ENCODE results near the gene DZIP1. TPM values are rescaled to one million over a fixed set of nuclear protein-coding genes. Genes with fewer than 3 reads are reported as not detected.
"Not testable (repeated sequence)": the region's sequence is repeated elsewhere in the genome, so short reads cannot be mapped to it uniquely, and the experiment has no call there.

Gene DZIP1
- polyA plus RNA-seq, 2 of the 4 experiments (the other 2 are of a cell fraction) = 11.5 to 17.1 TPM

DNA sequence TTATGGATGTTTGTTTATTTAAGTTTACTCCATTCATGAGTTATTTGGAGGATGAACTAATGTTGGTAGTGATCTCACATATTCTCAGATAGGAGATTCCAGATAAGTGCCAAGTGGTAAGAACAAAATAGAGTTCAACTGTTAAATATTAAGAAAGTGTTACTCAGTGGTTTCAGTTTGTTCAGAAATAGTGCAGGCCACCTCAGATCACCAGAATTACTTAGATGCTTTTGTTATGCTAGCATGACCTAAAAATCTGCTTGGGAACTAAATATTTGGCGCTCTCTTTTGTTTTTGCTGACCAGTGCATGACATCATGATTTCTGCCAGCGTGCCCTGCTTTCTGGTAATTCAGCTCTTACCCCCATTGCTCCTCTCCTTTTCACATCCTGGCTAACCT is 76.4 kb downstream of the DZIP1 start:
- CTCF ChIA-PET = no interaction called here
- ATAC-seq = no peak
- POLR2A ChIA-PET = no interaction called here

DNA sequence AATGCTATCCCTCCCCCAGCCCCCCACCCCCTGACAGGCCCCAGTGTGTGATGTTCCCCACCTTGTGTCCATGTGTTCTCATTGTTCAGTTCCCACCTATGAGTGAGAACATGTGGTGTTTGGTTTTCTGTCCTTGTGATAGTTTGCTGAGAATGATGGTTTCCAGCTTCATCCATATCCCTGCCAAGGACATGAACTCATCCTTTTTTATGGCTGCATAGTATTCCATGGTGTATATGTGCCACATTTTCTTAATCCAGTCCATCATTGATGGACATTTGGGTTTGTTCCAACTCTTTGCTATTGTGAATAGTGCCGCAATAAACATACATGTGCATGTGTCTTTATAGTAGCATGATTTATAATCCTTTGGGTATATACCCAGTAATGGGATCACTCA is 78.7 kb downstream of the DZIP1 start:
- ATAC-seq; DNase-seq (ENCODE audit: low read depth in 1 of 2, low spot score in 1 of 2); H3K27ac ChIP-seq; H3K9me3 ChIP-seq; POLR2A ChIA-PET; H3K4me3 ChIP-seq; H3K4me2 ChIP-seq; FAIRE-seq; H3K4me1 ChIP-seq: not testable (repeated sequence)
- WGBS (ENCODE audit: missing lambda C conversion rate) = 95% methylated on average over 1 of the region's 1 CpG
- CTCF ChIA-PET = interaction anchor here (3.5 kb wide), 1 partner anchor 29 kb away, joined by 22 read pairs; no protein-coding TSS in a partner anchor

More for the DNA sequence above, 76.4 kb downstream of the DZIP1 start:
- DNase-seq (ENCODE audit: low read depth in 1 of 2, low spot score in 1 of 2) = no peak
- Histone ChIP-seq H3K4me2 (no peak overlapping the region), H3K9me3 (no peaks in the 10 kb centered on the region), H3K4me1 (peaks cover 8% of the 10 kb centered on the region; the same call in 2 of the 3 replicates), H3K4me3 (no peak overlapping the region), H3K27ac (no peak overlapping the region)
- TF ChIP-seq, protein P1, sequence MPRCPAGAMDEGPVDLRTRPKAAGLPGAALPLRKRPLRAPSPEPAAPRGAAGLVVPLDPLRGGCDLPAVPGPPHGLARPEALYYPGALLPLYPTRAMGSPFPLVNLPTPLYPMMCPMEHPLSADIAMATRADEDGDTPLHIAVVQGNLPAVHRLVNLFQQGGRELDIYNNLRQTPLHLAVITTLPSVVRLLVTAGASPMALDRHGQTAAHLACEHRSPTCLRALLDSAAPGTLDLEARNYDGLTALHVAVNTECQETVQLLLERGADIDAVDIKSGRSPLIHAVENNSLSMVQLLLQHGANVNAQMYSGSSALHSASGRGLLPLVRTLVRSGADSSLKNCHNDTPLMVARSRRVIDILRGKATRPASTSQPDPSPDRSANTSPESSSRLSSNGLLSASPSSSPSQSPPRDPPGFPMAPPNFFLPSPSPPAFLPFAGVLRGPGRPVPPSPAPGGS (IDR thresholded peaks at IDR 0.05) = no peak
- TF ChIP-seq SREBF2 (IDR thresholded peaks at IDR 0.05) (no peak), KDM1A (IDR thresholded peaks at IDR 0.05; ENCODE audit: low read depth) (no peak), RCOR1 (IDR thresholded peaks at IDR 0.05; ENCODE audit: low read depth, low read length) (no peak)
- no peak for FAIRE-seq
- WGBS (ENCODE audit: missing lambda C conversion rate) = 83% methylated on average over 2 of the region's 2 CpGs

DNA sequence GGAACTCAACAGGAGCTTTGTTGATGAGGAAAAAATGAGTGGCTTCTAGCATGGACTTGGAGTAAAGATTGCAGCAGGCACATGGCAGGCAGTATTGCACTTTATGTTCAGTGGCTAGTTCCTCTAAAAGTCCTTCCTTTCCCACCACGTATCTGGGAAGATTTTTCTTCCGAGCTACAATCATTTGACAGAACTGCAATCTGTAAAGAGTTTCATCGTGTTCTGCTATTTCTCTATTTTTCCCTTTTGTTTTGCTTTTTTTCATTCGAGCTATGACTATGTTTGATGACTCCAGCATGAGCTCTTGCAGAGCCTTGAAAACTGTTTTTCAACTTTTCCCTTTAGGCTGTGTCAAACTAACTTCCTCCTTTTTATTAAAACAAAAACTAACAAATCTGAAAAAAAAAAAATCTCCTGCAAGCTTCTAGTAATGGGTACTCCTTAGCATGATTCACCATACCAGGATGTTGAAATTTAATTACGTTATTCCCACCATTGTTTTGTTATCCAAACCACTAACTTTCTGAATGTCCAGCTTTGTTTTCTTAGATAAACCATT is 79.7 kb downstream of the DZIP1 start:
- Histone ChIP-seq H3K9me3 (no peaks in the 10 kb centered on the region), H3K4me1 (peaks cover 5% of the 10 kb centered on the region; the same call in 2 of the 3 replicates), H3K4me2 (peak overlapping the region; percentile 28; the same call in 1 of the 3 replicates), H3K27ac (no peak overlapping the region), H3K4me3 (no peak overlapping the region)
- TF ChIP-seq RARB (CRISPR knock-in tag; IDR thresholded peaks at IDR 0.05) (no peak), RNF2 (IDR thresholded peaks at IDR 0.05; ENCODE audit: borderline replicate concordance, low read depth) (no peak), TP53 (CRISPR knock-in tag; IDR thresholded peaks at IDR 0.05) (no peak), POLR2AphosphoS2 (conservative IDR thresholded peaks at IDR 0.05; ENCODE audit: low read length) (no peak), RAD21 (conservative IDR thresholded peaks at IDR 0.05 in 1 of 2, IDR thresholded peaks at IDR 0.05 in 1 of 2) (no peak), CBX2 (IDR thresholded peaks at IDR 0.05; ENCODE audit: borderline replicate concordance, low read depth) (no peak), RCOR1 (IDR thresholded peaks at IDR 0.05; ENCODE audit: low read depth, low read length) (no peak), JUN (IDR thresholded peaks at IDR 0.05) (no peak), TFCP2L1 (CRISPR knock-in tag; IDR thresholded peaks at IDR 0.05) (no peak), BHLHE40 (IDR thresholded peaks at IDR 0.05; ENCODE audit: low read depth, low read length) (no peak), ZC3H11A (IDR thresholded peaks at IDR 0.05) (no peak), ZNF302 (CRISPR knock-in tag; IDR thresholded peaks at IDR 0.05) (no peak), HOXB5 (CRISPR knock-in tag; IDR thresholded peaks at IDR 0.05) (no peak)
- TF ChIP-seq, protein P2, sequence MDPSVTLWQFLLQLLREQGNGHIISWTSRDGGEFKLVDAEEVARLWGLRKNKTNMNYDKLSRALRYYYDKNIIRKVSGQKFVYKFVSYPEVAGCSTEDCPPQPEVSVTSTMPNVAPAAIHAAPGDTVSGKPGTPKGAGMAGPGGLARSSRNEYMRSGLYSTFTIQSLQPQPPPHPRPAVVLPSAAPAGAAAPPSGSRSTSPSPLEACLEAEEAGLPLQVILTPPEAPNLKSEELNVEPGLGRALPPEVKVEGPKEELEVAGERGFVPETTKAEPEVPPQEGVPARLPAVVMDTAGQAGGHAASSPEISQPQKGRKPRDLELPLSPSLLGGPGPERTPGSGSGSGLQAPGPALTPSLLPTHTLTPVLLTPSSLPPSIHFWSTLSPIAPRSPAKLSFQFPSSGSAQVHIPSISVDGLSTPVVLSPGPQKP (IDR thresholded peaks at IDR 0.05; ENCODE audit: low read depth, low read length) = no peak
- TF ChIP-seq, protein P3, sequence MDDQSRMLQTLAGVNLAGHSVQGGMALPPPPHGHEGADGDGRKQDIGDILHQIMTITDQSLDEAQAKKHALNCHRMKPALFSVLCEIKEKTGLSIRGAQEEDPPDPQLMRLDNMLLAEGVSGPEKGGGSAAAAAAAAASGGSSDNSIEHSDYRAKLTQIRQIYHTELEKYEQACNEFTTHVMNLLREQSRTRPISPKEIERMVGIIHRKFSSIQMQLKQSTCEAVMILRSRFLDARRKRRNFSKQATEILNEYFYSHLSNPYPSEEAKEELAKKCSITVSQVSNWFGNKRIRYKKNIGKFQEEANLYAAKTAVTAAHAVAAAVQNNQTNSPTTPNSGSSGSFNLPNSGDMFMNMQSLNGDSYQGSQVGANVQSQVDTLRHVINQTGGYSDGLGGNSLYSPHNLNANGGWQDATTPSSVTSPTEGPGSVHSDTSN (IDR thresholded peaks at IDR 0.05) = no peak
- TF ChIP-seq, protein P1 (IDR thresholded peaks at IDR 0.05) = no peak
- CTCF ChIA-PET = interaction anchor here (0.6 to 3.5 kb wide), 11 partner anchors 8 to 376 kb away, joined by 3 to 22 read pairs (median 4); no protein-coding TSS in a partner anchor
- no peak; a peak in 2 of 6 replicates for ATAC-seq
- no peak for DNase-seq (ENCODE audit: low read depth in 1 of 2, low spot score in 1 of 2)
- 32% methylated on average over 5 of the region's 5 CpGs for WGBS (ENCODE audit: missing lambda C conversion rate)
- FAIRE-seq = no peak
- POLR2A ChIA-PET = no interaction called here

Measured in A549 (cell line).